Fibroblast of mammary gland (primary cell): ENCODE data around the gene CHORDC1.
"Not testable (repeated sequence)": the region's sequence is repeated elsewhere in the genome, so short reads cannot be mapped to it uniquely, and the experiment has no call there.

Experiments used
- DNase-seq: peaks from one replicate; pipeline ENCODE4 v3.0.0-alpha.2; 2010; ENCODE audit warnings: low read depth
- H3K4me3 ChIP-seq: 2 replicates; pipeline ENCODE4 v1.5.1; 2011; ENCODE audit warnings: low read depth, mild to moderate bottlenecking, low read length, moderate library complexity; ENCODE audit not compliant: control insufficient read depth
- CTCF ChIP-seq: conservative IDR thresholded peaks from 2 replicates; pipeline ENCODE4 v1.5.1; 2011; ENCODE audit warnings: low read depth, low read length, inconsistent platforms; ENCODE audit not compliant: control insufficient read depth, insufficient read depth

CHORDC1 gene

DNA sequence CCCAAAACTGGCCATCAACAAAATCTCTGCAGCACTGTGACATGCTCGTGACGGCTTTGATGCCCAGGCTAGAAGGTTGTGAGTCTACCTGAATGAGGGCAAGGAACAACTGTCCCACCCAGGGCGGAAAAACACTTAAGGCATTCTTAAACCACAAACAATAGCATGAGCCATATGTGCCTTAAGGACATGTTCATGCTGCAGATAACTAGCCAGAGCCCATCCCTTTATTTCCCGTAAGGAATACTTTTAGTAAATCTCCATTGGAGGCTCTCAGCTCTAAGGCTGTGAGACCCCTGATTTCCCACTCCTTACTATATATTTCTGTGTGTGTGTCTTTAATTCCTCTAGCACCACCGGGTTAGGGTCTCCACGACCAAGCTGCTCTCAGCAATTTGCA lies 3.4 kb downstream of the CHORDC1 start:
- TF ChIP-seq CTCF, result no peak
- no peak overlapping the region for H3K4me3 ChIP-seq
- DNase-seq, result no peak

GRCh38 chr11:90218606-90219005 lies 4.2 kb downstream of the CHORDC1 start:
- DNase-seq, result no peak
- TF ChIP-seq CTCF, result no peak
- no peak overlapping the region for H3K4me3 ChIP-seq

DNA sequence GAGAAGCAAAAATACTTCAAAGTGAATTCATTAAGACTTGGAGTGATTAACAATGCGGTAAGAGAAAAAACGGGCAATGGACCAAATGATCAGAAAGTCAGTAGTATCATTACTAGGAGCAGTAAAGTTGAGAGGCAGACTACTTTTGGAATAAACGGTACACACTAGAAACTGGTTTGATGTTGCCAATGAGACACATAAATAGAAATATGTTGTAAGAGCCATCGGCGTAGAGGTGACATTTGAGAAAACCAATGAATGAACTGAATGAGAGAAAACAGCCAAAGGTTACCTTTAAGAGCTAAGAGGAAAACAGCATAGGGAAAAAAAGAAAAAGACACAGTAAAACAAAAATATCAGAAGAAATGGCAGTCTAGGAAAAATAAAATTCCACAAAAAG lies 6.2 kb downstream of the CHORDC1 start:
- TF ChIP-seq CTCF, result no peak
- no peak overlapping the region for H3K4me3 ChIP-seq
- DNase-seq, result no peak

DNA sequence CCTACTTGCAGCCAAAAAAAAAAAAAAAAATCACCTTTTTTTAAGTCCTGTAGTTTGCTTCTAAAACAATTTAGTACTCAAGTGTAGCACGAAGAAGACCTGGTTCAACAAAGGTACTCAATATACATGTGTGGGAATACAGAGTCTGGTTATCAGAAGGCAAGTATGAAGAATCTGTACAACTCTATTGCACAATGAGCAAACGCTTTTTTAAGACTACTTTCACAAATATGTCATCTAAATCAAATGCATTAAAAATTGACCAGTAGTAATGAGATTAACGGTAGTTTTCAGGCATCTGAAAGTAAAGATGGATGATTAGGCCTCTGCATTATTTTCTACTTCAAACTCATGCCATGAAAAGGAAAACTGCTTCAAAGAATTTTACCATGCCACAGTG lies 9.5 kb downstream of the CHORDC1 start:
- H3K4me3 ChIP-seq, result no peak overlapping the region
- DNase-seq, result no peak
- no peak for TF ChIP-seq CTCF

- no peak overlapping the region for H3K4me3 ChIP-seq
- no peak for TF ChIP-seq CTCF
- DNase-seq, result no peak
Observed at GRCh38 chr11:90208857-90209256, 14.0 kb downstream of the CHORDC1 start.

GRCh38 chr11:90207992-90208391 lies 14.9 kb downstream of the CHORDC1 start:
- not testable (repeated sequence) for H3K4me3 ChIP-seq, DNase-seq

DNA sequence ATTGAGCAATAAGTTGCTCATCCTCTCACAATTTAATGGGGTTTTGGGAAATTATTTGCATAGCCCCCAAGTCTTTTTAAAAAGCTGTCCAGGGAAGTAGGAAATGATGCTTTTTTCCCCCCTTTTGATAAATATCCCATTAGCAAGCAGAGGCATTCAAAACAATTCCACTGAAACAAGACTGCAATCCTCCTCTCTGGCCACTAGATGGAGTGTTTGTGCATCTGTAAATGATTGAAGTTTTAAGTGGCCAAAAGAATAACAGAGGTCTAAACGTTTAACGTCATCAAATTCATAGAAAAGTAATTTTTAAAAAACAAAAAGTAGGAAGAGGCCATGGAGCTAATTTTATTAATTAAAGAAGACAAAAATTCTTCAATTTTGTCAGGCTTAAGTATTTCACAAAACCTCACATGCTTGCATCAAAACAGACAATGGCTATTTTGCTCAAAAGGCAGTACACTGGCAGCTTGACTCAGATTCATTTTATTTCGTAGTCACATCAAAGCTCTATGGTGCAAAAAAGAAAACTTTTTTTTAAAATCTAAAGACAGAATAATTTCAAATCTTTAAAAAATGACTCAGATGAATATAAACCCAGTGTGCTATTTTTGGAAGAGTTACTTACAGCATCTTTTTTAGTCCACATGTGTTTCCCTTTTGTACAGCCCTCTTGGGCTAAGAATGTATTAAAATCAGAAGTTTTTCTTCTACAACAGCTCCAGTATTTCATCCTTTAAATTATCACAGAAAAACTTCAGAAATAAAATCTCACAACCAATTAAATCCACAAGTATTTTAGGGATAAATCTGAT lies 17.8 kb downstream of the CHORDC1 start:
- TF ChIP-seq CTCF, result peak; percentile 93
- DNase-seq, result peak; percentile 75

More for the DNA sequence above, 17.8 kb downstream of the CHORDC1 start:
- no peak overlapping the region for H3K4me3 ChIP-seq
